Neural progenitor cell (in vitro differentiated cells): ENCODE results near the gene PCDHB5. TPM values are rescaled to one million over a fixed set of nuclear protein-coding genes. Genes with fewer than 3 reads are reported as not detected.
"Not testable (repeated sequence)": the region's sequence is repeated elsewhere in the genome, so short reads cannot be mapped to it uniquely, and the experiment has no call there.

Experiments
- DNase-seq: peaks from one replicate; pipeline ENCODE4 v3.0.0-alpha.2; 2016; ENCODE audit warnings: low spot score
- H2AFZ ChIP-seq: fragments of 200-600 bp; sonication (generic); replicated peaks from 2 replicates; pipeline ENCODE4 v1.6.1; 2016; ENCODE audit warnings: antibody characterized with exemption
- H3F3A ChIP-seq: fragments of 200-600 bp; sonication (generic); 2 replicates; pipeline ENCODE4 v1.6.1; 2016; ENCODE audit warnings: antibody characterized with exemption, low read depth
- H3K27ac ChIP-seq: fragments of 200-600 bp; sonication (generic); 2 replicates; pipeline ENCODE4 v1.5.1; 2016; ENCODE audit warnings: mild to moderate bottlenecking
- H3K27me3 ChIP-seq: fragments of 200-600 bp; sonication (generic); 2 replicates; pipeline ENCODE4 v1.6.1; 2016; ENCODE audit warnings: mild to moderate bottlenecking, moderate library complexity
- H3K36me3 ChIP-seq: fragments of 200-600 bp; sonication (generic); 2 replicates; pipeline ENCODE4 v1.5.1; 2016
- H3K4me1 ChIP-seq: fragments of 200-600 bp; sonication (generic); 2 replicates; pipeline ENCODE4 v1.6.1; 2016; ENCODE audit warnings: mixed run types
- H3K4me2 ChIP-seq: fragments of 200-600 bp; sonication (generic); 2 replicates; pipeline ENCODE4 v1.6.1; 2016
- H3K4me3 ChIP-seq: fragments of 200-600 bp; sonication (generic); 2 replicates; pipeline ENCODE4 v1.5.1; 2016
- H3K79me2 ChIP-seq: fragments of 200-600 bp; sonication (generic); 2 replicates; pipeline ENCODE4 v1.6.1; 2016; ENCODE audit warnings: low read depth
- H3K9ac ChIP-seq: fragments of 200-600 bp; sonication (generic); 2 replicates; pipeline ENCODE4 v1.6.1; 2016
- H3K9me3 ChIP-seq: fragments of 200-600 bp; sonication (generic); 2 replicates; pipeline ENCODE4 v1.5.1; 2016; ENCODE audit warnings: low read depth
- H4K20me1 ChIP-seq: fragments of 200-600 bp; sonication (generic); 2 replicates; pipeline ENCODE4 v1.6.1; 2016; ENCODE audit warnings: low read depth
- H3K27ac Mint-ChIP-seq: 3 replicates; pipeline ENCODE4 v1.8.0; 2021; ENCODE audit warnings: mixed read lengths
- H3K27me3 Mint-ChIP-seq: 2 replicates; pipeline ENCODE4 v1.8.0; 2022; ENCODE audit warnings: low read depth, mild to moderate bottlenecking, inconsistent platforms, moderate library complexity, mixed read lengths; ENCODE audit not compliant: insufficient read depth
- H3K36me3 Mint-ChIP-seq: 3 replicates; pipeline ENCODE4 v1.8.0; 2021; ENCODE audit warnings: mixed read lengths
- H3K4me1 Mint-ChIP-seq: 3 replicates; pipeline ENCODE4 v1.8.0; 2021; ENCODE audit warnings: mixed read lengths
- H3K4me3 Mint-ChIP-seq: 3 replicates; pipeline ENCODE4 v1.8.0; 2021; ENCODE audit warnings: mild to moderate bottlenecking, moderate library complexity, mixed read lengths
- H3K9me3 Mint-ChIP-seq: 3 replicates; pipeline ENCODE4 v1.8.0; 2020; ENCODE audit warnings: mixed read lengths
- CTCF ChIP-seq: fragments of 200-600 bp; sonication (generic); IDR thresholded peaks from 2 replicates; pipeline ENCODE4 v1.5.1; 2017; ENCODE audit warnings: antibody characterized with exemption, mild to moderate bottlenecking
- EZH2 ChIP-seq: fragments of 200-600 bp; sonication (generic); IDR thresholded peaks from 2 replicates; pipeline ENCODE4 v1.6.1; 2017; ENCODE audit warnings: antibody characterized with exemption, mild to moderate bottlenecking, moderate library complexity
- EZH2phosphoT487 ChIP-seq: fragments of 200-600 bp; sonication (generic); IDR thresholded peaks from 2 replicates; pipeline ENCODE4 v1.6.1; 2017; ENCODE audit warnings: antibody characterized with exemption
- total RNA-seq: library from RNA; depleted of rRNA; stranded (reverse); fragments of >200 nt; gene quantifications from 2 replicates; pipeline ENCODE4 v1.2.3, GENCODE V29; 2015; ENCODE audit warnings: low replicate concordance

Gene PCDHB5
- total RNA-seq, 1 donor from 2014 or later = 15.2 TPM

GRCh38 chr5:141149812-141150211 lies 14.8 kb downstream of the PCDHB5 start, which contains the start of gene PCDHB6:
PCDHB6 (plus strand) TSS chr5:141150057; CDS start chr5:141150258, 201 bp downstream.
- Histone ChIP-seq H2AFZ (no peak within 1 kb of the TSS), H3F3A (no peaks in the 10 kb centered on the region), H3K9me3 (no peaks in the 10 kb centered on the region), H3K4me1 (no peaks in the 10 kb centered on the region), H3K9ac (no peak within 1 kb of the TSS), H3K27ac (no peak within 1 kb of the TSS), H3K36me3 (no peaks in the 10 kb centered on the region), H3K4me3 (no peak within 1 kb of the TSS), H3K27me3 (peaks cover 3% of the 10 kb centered on the region), H3K4me2 (no peak within 1 kb of the TSS), H4K20me1 (no peaks in the 10 kb centered on the region), H3K79me2 (no peaks in the 10 kb centered on the region)
- Mint-ChIP-seq H3K9me3 (peaks cover 35% of the 10 kb centered on the region), H3K27me3 (no peaks in the 10 kb centered on the region), H3K4me3 (no peak within 1 kb of the TSS), H3K4me1 (no peaks in the 10 kb centered on the region), H3K27ac (no peak within 1 kb of the TSS), H3K36me3 (no peaks in the 10 kb centered on the region)
- DNase-seq = peak; percentile 5
- peak; percentile 37 for TF ChIP-seq CTCF
- TF ChIP-seq EZH2phosphoT487 = no peak
- no peak for TF ChIP-seq EZH2

- no peak for DNase-seq
- H4K20me1 ChIP-seq = no peaks in the 10 kb centered on the region
- H3K27me3 ChIP-seq = peaks cover 3% of the 10 kb centered on the region
- no peaks in the 10 kb centered on the region for H3K36me3 Mint-ChIP-seq
- H3F3A ChIP-seq = no peaks in the 10 kb centered on the region
- H3K4me2 ChIP-seq = no peak overlapping the region
- H3K4me3 ChIP-seq = no peak overlapping the region
- TF ChIP-seq EZH2phosphoT487 = no peak
- no peak for TF ChIP-seq EZH2
- no peak for TF ChIP-seq CTCF
- peaks cover 36% of the 10 kb centered on the region for H3K9me3 Mint-ChIP-seq
- H3K27ac Mint-ChIP-seq = no peak overlapping the region
- H3K4me3 Mint-ChIP-seq = no peak overlapping the region
- no peaks in the 10 kb centered on the region for H3K79me2 ChIP-seq
- H3K27ac ChIP-seq = no peak overlapping the region
- H2AFZ ChIP-seq = no peak overlapping the region
- H3K27me3 Mint-ChIP-seq = no peaks in the 10 kb centered on the region
- no peak overlapping the region for H3K9ac ChIP-seq
- no peaks in the 10 kb centered on the region for H3K9me3 ChIP-seq
- H3K4me1 Mint-ChIP-seq = no peaks in the 10 kb centered on the region
- no peaks in the 10 kb centered on the region for H3K36me3 ChIP-seq
- H3K4me1 ChIP-seq = no peaks in the 10 kb centered on the region
These were observed 15.4 kb downstream of the PCDHB5 start for GRCh38 chr5:141150224-141150992.

GRCh38 chr5:141150993-141151325 lies 16.0 kb downstream of the PCDHB5 start:
- no peaks in the 10 kb centered on the region for H3K4me1 Mint-ChIP-seq
- Histone ChIP-seq H3K27me3 (peaks cover 3% of the 10 kb centered on the region), H3K4me3 (no peak overlapping the region), H3K4me2 (no peak overlapping the region), H2AFZ (no peak overlapping the region), H3K9me3 (no peaks in the 10 kb centered on the region), H4K20me1 (no peaks in the 10 kb centered on the region), H3K79me2 (no peaks in the 10 kb centered on the region), H3K36me3 (no peaks in the 10 kb centered on the region), H3F3A (no peaks in the 10 kb centered on the region), H3K9ac (no peak overlapping the region), H3K27ac (no peak overlapping the region), H3K4me1 (no peaks in the 10 kb centered on the region)
- TF ChIP-seq EZH2phosphoT487 (no peak), EZH2 (no peak), CTCF (no peak)
- peaks cover 38% of the 10 kb centered on the region for H3K9me3 Mint-ChIP-seq
- H3K27ac Mint-ChIP-seq = no peak overlapping the region
- H3K27me3 Mint-ChIP-seq = no peaks in the 10 kb centered on the region
- no peak overlapping the region for H3K4me3 Mint-ChIP-seq
- DNase-seq = no peak
- no peaks in the 10 kb centered on the region for H3K36me3 Mint-ChIP-seq

GRCh38 chr5:141151632-141152031 lies 16.6 kb downstream of the PCDHB5 start:
- H3K4me1 ChIP-seq, H4K20me1 ChIP-seq, H2AFZ ChIP-seq, H3K9me3 ChIP-seq, H3K36me3 Mint-ChIP-seq, H3K4me1 Mint-ChIP-seq, H3K4me3 ChIP-seq, H3K36me3 ChIP-seq, H3K27ac ChIP-seq, H3K79me2 ChIP-seq, H3K4me3 Mint-ChIP-seq, H3F3A ChIP-seq, H3K27me3 Mint-ChIP-seq, H3K4me2 ChIP-seq, H3K27ac Mint-ChIP-seq, H3K9ac ChIP-seq, DNase-seq, H3K27me3 ChIP-seq: not testable (repeated sequence)
- peaks cover 43% of the 10 kb centered on the region for H3K9me3 Mint-ChIP-seq

- H3K36me3 Mint-ChIP-seq, H3K4me1 ChIP-seq, H3K4me3 Mint-ChIP-seq, H3K36me3 ChIP-seq, H3K9me3 ChIP-seq, H3K4me1 Mint-ChIP-seq, H3K27me3 ChIP-seq, H3K27ac Mint-ChIP-seq, H3K79me2 ChIP-seq, H3K4me3 ChIP-seq, H3K27me3 Mint-ChIP-seq, H3F3A ChIP-seq, H4K20me1 ChIP-seq, H3K9ac ChIP-seq, DNase-seq, H3K27ac ChIP-seq, H3K4me2 ChIP-seq, H2AFZ ChIP-seq: not testable (repeated sequence)
- H3K9me3 Mint-ChIP-seq = peaks cover 48% of the 10 kb centered on the region
These were observed 17.1 kb downstream of the PCDHB5 start for GRCh38 chr5:141152096-141152495.
